Breast epithelium (tissue), 4 donors: ENCODE results near the gene RBCK1. TPM values are rescaled to one million over a fixed set of nuclear protein-coding genes. Genes with fewer than 3 reads are reported as not detected.
A peak's percentile ranks its signal among the peaks of the same experiment; 100 is the strongest.
"Not testable (repeated sequence)": the region's sequence is repeated elsewhere in the genome, so short reads cannot be mapped to it uniquely, and the experiment has no call there.

Source experiments
- DNase-seq, 2 donors: peaks; one replicate each; pipeline ENCODE4 v3.0.0-alpha.2; 2019; ENCODE audit warnings: low spot score in 2 of 2
- H3K27ac ChIP-seq, 2 donors: fragments of 200-600 bp; sonication (generic) in 1 of 2; one replicate each; pipeline ENCODE4 v1.5.1; 2016 to 2019; ENCODE audit warnings: mild to moderate bottlenecking in 1 of 2
- H3K27me3 ChIP-seq, 2 donors: fragments of 200-600 bp; sonication (generic) in 1 of 2; one replicate each; pipeline versions ENCODE4 v1.5.1 to v1.6.0; 2017 to 2019; ENCODE audit warnings: control low read depth in 1 of 2, mild to moderate bottlenecking in 1 of 2
- H3K36me3 ChIP-seq: fragments of 200-600 bp; one replicate; pipeline ENCODE4 v1.5.1; 2019
- H3K4me1 ChIP-seq, 2 donors: fragments of 200-600 bp; sonication (generic); one replicate each; pipeline ENCODE4 v1.5.1; 2016 to 2019; ENCODE audit warnings: control low read depth in 1 of 2
- H3K4me3 ChIP-seq, 3 donors: fragments of 200-600 bp; sonication (generic); 1 replicate in 2 of 3; 2 replicates in 1 of 3; pipeline ENCODE4 v1.5.1; 2016 to 2019; ENCODE audit warnings: mild to moderate bottlenecking in 3 of 3, moderate library complexity in 2 of 3
- H3K9me3 ChIP-seq, 2 donors: fragments of 200-600 bp; sonication (generic) in 1 of 2; one replicate each; pipeline ENCODE4 v1.5.1; 2016 to 2019; ENCODE audit warnings: control low read depth in 1 of 2
- CTCF ChIP-seq, 3 donors: fragments of 450-650 bp; IDR thresholded peaks; one replicate each; pipeline ENCODE4 v1.5.1; 2016 to 2017; ENCODE audit warnings: antibody characterized with exemption in 3 of 3, mild to moderate bottlenecking in 3 of 3, moderate library complexity in 3 of 3
- POLR2A ChIP-seq: fragments of 450-650 bp; IDR thresholded peaks from one replicate; pipeline ENCODE4 v1.6.1; 2016; ENCODE audit warnings: antibody characterized with exemption, mild to moderate bottlenecking, moderate library complexity
- POLR2AphosphoS5 ChIP-seq, 3 donors: sonication (generic); formaldehyde crosslinking; IDR thresholded peaks; one replicate each; pipeline ENCODE4 v1.6.1; 2017; ENCODE audit warnings: antibody characterized with exemption in 3 of 3
- intact Hi-C: fragments of 100-400 bp; cut with DNase I; formaldehyde crosslinking; loops from one replicate; pipeline ENCODE4 v1.15.1; 2023; ENCODE audit warnings: low total_unique reads
- total RNA-seq, 3 donors: library from RNA; depleted of rRNA; stranded (reverse); fragments of >200 nt; gene quantifications; one replicate each; pipeline ENCODE4 v1.1.0, GENCODE V29; 2016

The RBCK1 gene
- total RNA-seq, 3 donors from 2014 or later: 61.3 to 69.5 (median 66.2) TPM

GRCh38 chr20:376750-377149 lies 31.3 kb upstream of the RBCK1 start:
- TF ChIP-seq POLR2A (no peak), POLR2AphosphoS5 (IDR thresholded peaks at IDR 0.05) (no peak), CTCF (IDR thresholded peaks at IDR 0.05) (no peak)
- H3K9me3 ChIP-seq: no peaks in the 10 kb centered on the region
- H3K4me3 ChIP-seq: no peak overlapping the region
- H3K4me1 ChIP-seq: peaks cover 0 to 3% of the 10 kb centered on the region in 2 donors
- intact Hi-C loops: no loop called here
- H3K27ac ChIP-seq: no peak overlapping the region
- no peaks in the 10 kb centered on the region for H3K36me3 ChIP-seq
- no peak for DNase-seq
- no peaks in the 10 kb centered on the region for H3K27me3 ChIP-seq

DNA sequence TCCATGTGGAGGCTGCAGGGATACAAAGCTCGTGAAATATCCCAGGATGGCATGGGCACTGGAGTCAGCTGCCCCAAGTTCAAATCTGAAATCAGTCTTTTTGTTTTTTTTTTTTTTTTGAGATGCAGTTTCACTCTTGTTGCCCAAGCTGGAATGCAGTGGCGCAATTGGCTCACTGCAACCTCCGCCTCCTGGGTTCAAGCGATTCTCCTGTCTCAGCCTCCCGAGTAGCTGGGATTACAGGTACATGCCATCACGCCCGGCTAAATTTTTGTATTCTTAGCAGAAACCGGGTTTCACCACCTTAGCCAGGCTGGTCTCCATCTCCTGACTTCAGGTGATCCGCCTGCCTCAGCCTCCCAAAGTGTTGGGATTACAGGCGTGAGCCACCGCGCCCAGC lies 30.5 kb upstream of the RBCK1 start:
- H3K27me3 ChIP-seq, intact Hi-C loops, H3K4me1 ChIP-seq, H3K9me3 ChIP-seq, DNase-seq, H3K4me3 ChIP-seq, H3K36me3 ChIP-seq, H3K27ac ChIP-seq: not testable (repeated sequence)

DNA sequence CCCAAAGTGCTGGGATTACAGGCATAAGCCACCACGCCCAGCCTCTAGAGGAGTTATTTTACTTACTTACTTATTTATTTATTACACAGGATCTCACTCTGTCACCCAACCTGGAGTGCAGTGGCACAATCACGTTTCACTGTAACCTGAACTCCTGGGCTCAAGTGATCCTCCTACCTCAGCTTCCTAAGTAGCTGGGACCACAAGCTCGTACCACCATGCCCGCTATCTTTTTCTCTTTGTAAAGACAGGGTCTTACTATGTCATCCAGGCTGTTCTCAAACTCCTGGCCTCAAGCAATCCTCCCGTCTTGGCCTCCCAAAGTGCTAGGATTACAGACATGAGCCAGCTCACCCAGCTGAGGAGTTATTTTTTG lies 29.1 kb upstream of the RBCK1 start:
- intact Hi-C loops: no loop called here
- Histone ChIP-seq H3K27ac (no peak overlapping the region), H3K9me3 (no peaks in the 10 kb centered on the region), H3K4me1 (no peaks in the 10 kb centered on the region), H3K4me3 (no peak overlapping the region), H3K27me3 (no peaks in the 10 kb centered on the region), H3K36me3 (no peaks in the 10 kb centered on the region)
- no peak for TF ChIP-seq POLR2AphosphoS5 (IDR thresholded peaks at IDR 0.05)
- no peak for TF ChIP-seq CTCF (IDR thresholded peaks at IDR 0.05)
- no peak for TF ChIP-seq POLR2A
- no peak for DNase-seq

DNA sequence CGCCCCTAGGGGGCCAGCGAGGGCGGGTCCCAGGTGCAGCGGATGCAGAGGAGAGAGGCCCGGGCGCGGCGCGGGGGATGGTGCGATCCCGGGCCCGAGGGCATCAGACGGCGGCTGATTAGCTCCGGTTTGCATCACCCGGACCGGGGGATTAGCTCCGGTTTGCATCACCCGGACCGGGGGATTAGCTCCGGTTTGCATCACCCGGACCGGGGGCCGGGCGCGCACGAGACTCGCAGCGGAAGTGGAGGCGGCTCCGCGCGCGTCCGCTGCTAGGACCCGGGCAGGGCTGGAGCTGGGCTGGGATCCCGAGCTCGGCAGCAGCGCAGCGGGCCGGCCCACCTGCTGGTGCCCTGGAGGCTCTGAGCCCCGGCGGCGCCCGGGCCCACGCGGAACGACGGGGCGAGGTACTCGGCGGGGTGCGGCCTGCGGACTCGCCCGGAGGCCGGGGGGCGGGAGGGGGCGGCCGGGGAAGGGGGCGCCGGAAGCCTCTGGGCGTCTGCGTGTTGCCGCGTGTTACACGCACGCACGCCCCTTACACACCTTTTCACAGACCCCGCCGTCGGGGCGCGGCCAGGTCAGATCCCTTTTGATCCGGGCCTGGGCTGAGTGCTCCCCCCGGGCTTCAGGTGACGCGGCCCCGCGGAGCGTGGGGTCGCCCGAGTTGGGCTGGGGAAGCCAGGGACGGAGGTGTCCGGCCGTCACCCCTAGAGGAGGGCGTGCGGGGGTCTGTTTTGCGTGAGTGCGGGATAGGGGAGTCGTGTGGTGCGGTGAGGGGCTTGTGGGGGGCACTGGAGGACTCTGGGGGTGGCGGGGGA lies 27.1 kb upstream of the RBCK1 start:
- Histone ChIP-seq H3K4me3 (peak overlapping the region; percentile 66 to 92 (median 82)), H3K4me1 (no peaks in the 10 kb centered on the region), H3K36me3 (no peaks in the 10 kb centered on the region), H3K27ac (peak overlapping the region; percentile 74 to 91), H3K9me3 (no peaks in the 10 kb centered on the region), H3K27me3 (no peaks in the 10 kb centered on the region)
- DNase-seq: no peak
- TF ChIP-seq POLR2A (no peak), CTCF (IDR thresholded peaks at IDR 0.05) (no peak), POLR2AphosphoS5 (IDR thresholded peaks at IDR 0.05) (no peak)
- intact Hi-C loops: no loop called here

GRCh38 chr20:381581-382290 lies 26.4 kb upstream of the RBCK1 start:
- Histone ChIP-seq H3K9me3 (no peaks in the 10 kb centered on the region), H3K4me1 (no peaks in the 10 kb centered on the region), H3K4me3 (peak overlapping the region; percentile 66 to 92 (median 82)), H3K27ac (peak overlapping the region; percentile 74 to 91), H3K27me3 (no peaks in the 10 kb centered on the region), H3K36me3 (no peaks in the 10 kb centered on the region)
- peak; percentile 66 to 83 for DNase-seq
- intact Hi-C loops: no loop called here
- TF ChIP-seq POLR2A: no peak
- TF ChIP-seq POLR2AphosphoS5 (IDR thresholded peaks at IDR 0.05): no peak
- no peak for TF ChIP-seq CTCF (IDR thresholded peaks at IDR 0.05)
